ENCODE results near the gene RUFY4.
"Not testable (repeated sequence)": the region's sequence is repeated elsewhere in the genome, so short reads cannot be mapped to it uniquely, and the experiment has no call there.

RUFY4 gene

GRCh38 chr2:218031771-218032257 lies 37.2 kb upstream of the RUFY4 start:
- DNase-seq = no peak

- DNase-seq = peak; percentile 1
Measured at GRCh38 chr2:218032336-218033171, 36.5 kb upstream of the RUFY4 start.

GRCh38 chr2:218033208-218033589 lies 35.9 kb upstream of the RUFY4 start:
- DNase-seq = no peak

DNA sequence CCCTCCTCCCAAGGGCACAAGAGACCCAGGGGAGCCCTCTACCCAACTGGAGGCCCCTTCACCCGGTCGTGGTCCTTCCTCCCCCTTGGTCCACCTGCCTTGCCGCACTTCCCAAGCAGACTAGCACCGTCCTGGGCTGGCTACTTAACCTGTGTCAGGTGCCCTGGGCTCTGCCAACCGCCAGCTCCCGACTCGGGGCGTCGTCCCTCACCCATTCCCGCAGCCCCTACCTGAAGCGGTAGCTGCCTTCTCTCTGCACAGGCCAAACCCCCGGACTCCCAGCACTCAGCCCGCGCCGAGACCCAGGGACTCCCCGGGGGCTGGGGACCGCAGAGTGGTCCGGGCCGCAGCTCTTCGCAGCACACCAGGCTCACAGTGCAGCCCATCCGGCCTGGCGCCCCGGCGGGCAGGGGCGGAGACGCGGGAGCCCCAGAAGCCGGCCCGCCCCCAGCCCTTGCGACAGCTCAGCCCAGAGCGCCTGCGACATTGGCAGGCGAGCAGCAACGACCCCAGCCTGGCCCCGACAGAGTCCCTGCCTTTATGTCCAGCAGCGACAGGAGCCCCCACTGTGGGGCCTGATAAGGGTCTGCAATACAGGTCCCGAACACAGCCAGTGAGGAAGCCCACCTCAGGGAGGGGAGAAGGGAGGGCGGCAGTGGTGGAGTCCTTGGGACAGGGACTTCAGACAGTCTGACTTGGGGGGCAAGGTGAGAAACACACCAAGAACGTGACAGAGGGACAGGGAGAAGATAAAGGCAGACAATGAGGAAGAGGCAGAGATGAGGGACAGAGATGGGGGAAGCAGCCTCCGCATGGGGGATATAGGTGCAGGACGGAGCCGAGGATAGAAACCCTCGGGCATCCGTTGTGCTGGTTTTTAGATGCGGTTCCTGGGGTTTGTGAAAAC lies 35.2 kb upstream of the RUFY4 start:
- DNase-seq = no peak

GRCh38 chr2:218034497-218035213 lies 34.4 kb upstream of the RUFY4 start:
- peak; percentile 50 for DNase-seq

GRCh38 chr2:218035463-218036100 lies 33.5 kb upstream of the RUFY4 start:
- no peak for DNase-seq

- no peak for DNase-seq
Measured at GRCh38 chr2:218036371-218036770, 32.7 kb upstream of the RUFY4 start.

GRCh38 chr2:218039171-218039570 lies 29.9 kb upstream of the RUFY4 start:
- DNase-seq = no peak

DNA sequence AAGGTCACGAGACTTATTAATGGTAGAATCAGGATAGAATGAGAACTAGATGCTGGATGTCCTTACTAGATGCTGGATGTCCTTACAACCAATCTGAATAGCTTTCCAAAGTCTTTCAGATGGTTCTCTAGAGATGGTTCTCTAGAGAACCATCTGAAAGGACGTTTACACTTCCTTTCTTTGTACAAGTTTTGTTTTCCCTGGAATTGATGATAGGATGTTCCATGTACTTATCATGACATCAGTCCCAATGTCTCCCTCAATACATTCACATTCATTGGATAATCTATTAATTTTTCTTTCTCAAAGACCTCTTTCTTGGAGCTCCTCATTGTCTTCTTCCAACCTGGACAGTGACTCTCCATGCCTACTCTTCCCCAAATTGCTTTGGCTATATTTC lies 28.2 kb upstream of the RUFY4 start:
- no peak for DNase-seq

DNA sequence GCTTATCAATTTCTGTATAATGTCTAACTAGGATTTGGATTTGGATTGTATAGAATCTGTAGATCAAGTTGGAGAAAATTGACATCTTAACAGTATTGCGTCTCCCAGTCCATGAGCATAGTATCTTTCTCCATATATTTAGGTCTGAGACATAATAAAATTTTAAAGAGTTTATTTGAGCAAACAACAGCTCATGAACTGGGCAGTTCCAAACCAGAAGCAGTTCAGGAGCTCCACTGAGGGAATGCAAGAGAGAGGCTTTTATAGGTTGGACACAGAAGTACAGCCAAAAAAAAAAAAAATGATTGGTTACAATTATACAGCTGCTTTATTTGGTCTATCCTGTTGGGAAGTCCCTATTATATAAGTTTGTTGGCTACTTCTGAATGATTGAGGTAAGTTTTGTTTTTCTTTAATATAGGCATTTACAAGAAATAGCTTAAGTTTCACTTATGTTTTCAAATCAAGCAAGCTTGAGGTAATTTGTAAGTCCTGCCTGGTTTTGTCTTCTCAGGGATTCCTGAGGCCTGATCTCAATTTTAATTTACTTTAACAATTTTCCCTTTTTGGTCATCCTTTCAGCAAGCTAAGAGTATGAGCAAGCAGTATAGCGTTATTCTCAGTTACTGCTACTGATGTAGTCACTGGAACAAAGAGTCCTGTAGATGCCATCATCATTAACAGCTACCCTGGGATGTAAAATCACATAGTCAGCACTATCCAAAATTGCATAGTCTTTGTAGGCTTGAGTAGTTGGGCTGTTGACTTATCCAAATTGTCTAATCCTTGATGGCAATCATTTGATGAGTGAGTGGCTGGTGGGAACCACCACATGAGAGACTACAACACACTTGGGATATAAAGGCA lies 27.5 kb upstream of the RUFY4 start:
- no peak for DNase-seq

GRCh38 chr2:218043100-218043499 lies 26.0 kb upstream of the RUFY4 start:
- no peak for DNase-seq

DNA sequence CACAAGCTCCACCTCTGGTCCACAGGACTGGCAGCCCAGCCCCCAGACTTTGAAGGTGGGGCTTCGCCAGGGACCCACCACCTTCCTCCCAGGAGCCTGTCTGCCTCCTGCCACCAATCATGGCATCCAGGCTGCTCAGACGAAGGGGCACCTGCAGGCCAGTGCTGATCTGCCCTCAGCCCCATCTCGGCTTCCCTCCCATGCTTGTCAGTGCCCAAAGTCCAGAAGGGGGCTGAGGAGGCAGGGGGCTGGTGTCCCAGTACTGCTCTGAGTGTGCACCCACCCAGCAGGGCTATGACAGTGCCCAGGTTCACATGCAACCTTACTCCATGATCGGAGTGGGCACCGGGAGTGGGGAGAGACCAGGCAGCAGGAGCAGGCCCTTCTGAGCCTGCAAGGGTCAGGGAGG lies 25.3 kb upstream of the RUFY4 start:
- no peak for DNase-seq

DNA sequence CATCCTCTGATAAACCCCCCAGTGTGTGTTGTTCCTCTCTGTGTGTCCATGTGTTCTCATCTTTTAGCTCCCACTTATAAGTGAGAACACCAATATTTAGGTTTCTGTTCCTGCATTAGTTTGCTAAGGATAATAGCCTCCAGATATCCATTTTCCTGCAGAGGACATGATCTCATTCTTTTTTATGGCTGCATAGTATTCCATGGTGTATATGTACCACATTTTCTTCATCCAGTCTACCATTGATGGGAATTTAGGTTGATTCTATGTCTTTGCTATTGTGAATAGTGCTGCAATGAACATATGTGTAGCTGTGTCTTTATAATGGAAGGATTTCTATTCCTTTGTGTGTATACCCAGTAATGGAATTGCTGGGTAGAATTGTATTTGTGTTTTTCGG lies 24.5 kb upstream of the RUFY4 start:
- DNase-seq = not testable (repeated sequence)

DNA sequence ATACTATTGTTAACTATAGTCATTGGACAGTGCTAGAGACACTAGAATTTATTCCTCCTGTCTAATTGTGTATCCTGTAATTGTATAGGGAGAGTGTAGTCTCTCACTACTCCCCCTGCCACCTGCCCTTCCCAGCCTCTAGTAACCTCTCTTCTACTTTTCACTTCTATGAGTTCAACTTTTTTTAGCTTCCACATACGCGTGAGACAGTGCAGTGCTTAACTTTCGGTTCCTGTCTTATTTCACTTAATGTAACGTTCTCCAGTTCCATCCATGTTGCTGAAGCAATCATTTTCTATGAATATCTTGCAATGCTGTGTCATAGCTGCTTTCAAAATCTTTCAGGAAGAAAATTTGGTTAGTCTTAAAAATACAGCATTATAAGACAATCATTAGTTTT lies 22.8 kb upstream of the RUFY4 start:
- DNase-seq = no peak

- no peak for DNase-seq
Measured at GRCh38 chr2:218047536-218048225, 21.4 kb upstream of the RUFY4 start.

DNA sequence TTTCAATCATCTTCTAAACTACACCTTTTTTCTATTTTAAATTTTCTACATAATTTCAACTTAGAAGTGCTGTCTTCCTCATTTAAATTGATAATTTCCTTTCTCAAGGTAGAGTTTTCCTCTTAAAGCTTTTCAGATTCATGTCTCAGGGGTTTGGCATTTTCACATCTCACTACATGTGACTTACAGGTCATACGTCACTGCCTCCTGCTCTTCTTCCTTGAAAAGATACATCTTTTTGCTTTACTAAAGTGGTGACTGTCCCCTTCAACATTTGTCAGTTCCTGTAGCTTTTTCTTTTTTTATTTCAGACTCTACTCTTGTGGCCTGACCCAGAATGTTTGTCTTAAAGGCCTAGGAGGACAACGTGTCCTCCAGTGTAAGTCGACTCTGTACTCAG lies 17.1 kb upstream of the RUFY4 start:
- DNase-seq = no peak

DNA sequence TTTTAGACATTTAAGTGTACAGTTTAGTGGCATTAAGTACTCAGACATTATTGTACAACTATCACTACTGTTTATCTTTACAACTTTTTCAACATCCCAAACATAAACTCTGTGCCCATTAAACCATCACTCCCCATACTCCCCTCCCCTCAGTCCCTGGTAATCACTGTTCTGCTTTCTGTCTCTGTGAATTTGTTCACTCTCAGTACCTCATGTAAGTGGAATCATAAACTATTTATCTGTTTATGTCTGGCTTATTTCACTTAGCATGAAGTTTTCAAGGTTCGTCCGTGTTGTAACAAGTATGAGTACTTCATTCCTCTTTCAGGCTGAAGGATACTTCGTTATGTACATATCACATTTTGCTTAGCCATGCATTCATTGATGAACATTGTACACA lies 9.8 kb upstream of the RUFY4 start:
- DNase-seq = no peak

- DNase-seq = no peak
Measured at GRCh38 chr2:218060118-218060517, 8.9 kb upstream of the RUFY4 start.

- DNase-seq = no peak
Measured at GRCh38 chr2:218060950-218061660, 7.9 kb upstream of the RUFY4 start.

DNA sequence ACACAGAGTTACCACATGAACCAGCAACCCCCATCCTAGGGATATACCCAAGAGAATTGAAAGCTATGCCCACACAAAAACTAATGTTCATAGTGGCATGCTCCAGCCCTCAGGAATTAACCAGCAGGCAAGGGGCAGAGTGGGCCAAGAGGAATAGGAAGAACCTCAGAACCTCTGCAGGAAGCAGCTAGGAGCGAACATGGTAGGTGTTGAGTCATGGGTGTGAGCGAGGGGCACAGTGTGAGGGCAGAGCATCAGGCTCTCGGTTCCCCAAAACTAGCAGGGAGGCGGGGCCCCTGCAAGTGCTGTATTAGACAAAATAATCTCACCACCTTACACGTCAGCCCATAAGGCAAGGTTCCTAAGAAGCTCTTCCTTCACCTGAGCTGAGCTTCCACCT lies 5.6 kb upstream of the RUFY4 start:
- DNase-seq = no peak
